SW480 (cell line): ENCODE measurements around the gene ENO3.
"Not testable (repeated sequence)": the region's sequence is repeated elsewhere in the genome, so short reads cannot be mapped to it uniquely, and the experiment has no call there.

ENCODE experiments used
- DNase-seq: peaks from one replicate; pipeline ENCODE4 v3.0.0-alpha.2; 2016; ENCODE audit warnings: low spot score

Gene ENO3

DNA sequence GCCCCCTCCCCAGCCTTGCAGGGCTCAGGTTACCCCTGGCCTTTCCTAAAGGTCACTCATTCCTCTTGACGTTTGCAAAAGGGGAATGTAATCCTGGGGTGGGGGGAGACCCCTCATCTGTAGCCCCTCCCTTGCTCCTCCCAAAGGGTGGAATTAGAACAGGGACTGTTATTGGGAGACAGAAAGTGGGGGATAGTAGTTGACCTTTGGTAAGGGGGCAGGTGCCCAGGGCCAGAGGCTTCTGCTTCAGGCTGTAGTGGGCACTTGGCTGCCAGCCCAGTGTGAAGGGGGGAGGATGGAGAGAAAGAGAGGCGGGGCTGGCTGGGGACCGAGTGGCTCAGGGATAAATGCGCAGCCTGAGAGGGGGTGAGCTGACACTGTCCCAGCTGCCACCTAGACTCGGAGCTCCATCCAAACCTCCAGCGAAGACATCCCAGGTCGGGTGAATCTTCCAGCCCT lies at the start of gene ENO3:
Gene ENO3, plus strand, starts transcription at position 374 of the 459 bp plus-strand sequence. CDS start 711 bp downstream, outside the sequence.
- DNase-seq: no peak

- DNase-seq: no peak
Measured at GRCh38 chr17:4901648-4902344, 49.1 kb upstream of the ENO3 start.

DNA sequence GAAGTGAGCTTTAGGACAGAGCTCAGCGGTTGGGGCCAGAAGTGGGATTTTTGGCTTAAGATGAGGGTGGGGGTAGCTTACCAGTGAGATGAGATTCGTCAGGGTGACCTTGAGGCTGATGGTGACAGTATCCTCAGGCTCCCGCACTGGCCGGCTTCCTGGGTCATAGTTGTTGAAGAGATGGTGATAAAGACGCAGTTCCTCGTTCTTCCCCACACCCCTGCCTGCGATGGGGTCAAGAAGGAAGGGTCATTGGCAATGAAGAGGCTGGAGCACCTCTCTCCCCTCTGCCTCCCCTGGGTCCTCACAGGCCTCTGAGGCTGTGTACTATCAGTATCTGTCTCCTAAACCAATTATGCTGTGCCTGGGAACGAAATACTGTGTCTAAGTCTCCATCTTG lies 48.4 kb upstream of the ENO3 start:
- DNase-seq: no peak

DNA sequence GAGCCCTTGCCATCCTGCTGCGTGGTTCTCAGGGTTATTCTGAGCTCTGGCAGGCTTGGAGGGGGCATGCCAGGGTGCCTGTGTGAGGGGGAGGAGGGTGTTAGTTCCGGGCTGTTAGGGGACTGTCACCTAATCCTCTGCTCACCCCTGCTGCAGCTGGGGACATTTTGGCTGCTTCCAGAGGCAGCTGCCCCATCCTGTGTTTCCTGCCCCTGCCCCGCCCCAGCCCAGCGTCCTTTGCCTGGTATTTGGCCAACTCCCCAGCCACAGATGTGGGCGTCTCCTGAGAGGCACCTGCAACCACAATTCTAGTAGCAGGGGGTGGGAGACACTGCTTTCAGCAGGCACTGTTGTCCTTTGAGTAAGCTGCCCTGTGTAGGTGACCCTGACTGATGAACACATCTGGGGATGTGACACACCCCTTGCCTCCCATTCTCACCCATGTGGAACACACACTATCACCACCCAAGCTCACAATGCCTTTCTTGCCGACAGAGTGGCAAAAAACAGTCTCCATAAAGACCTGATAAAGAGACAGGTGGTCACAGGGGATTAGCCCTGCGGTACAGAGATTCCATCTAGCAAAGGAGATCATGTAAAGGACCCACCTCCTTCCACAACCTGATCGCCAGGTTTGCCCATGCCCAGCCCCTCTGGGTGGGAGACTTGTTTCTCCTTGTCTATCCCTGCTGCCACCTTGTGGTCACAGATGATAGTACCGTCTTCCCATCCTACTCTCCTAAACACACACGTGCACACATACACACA lies 47.7 kb upstream of the ENO3 start, which contains the start of gene CHRNE:
Gene CHRNE, minus strand, starts transcription at position 48 of the 768 bp plus-strand sequence. Its CDS starts 35 bp downstream, at position 13.
- peak; percentile 92 for DNase-seq

DNA sequence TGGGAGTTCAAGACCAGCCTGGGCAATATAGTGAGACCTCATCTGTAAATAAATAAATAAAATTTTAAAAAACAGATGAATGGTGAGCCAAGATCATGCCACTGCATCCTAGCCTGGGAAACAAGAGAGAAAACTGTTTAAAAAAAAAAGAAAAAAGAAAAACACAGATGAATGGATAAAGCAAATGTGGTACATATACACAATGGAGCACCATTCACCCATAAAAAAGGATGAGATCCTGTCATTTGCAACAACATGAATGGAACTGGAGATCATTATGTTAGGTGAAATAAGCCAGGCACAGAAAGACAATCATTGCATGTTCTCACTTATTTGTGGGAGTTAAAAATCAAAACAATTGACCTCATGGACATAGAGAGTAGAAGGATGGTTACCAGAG lies 44.3 kb upstream of the ENO3 start:
- not testable (repeated sequence) for DNase-seq

GRCh38 chr17:4908301-4908700 lies 42.6 kb upstream of the ENO3 start:
- no peak for DNase-seq

DNA sequence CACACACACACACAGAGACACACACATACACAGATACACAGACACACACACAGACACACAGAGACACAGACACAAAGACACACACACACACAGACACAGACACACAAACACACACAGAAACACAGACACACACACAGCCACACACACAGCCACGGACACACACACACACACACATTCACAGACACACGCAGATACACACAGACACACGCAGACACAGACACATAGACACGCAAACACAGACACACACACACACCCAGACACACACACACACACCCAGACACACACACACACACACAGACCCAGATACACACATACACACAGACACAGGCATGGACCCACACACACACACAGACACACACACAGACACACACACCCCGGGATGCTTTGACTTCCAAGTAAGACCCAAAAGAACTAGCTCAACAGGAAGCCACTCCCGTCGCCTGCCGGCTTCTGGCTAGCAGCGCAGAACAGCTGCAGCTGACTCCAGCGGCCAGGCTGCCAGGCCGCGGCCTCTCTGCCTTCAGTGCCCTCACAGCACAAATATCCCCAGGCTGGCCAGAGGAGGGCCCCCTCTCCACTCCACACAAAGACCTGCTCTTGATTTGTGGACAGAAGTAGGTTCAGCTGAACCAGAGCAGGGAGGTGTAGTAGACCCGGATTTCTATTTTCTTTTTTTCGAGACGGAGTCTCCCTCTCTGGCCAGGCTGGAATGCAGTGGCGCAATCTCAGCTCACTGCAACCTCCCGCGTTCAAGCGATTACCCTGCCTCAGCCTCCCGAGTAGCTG lies 42.0 kb upstream of the ENO3 start:
- DNase-seq: peak; percentile 92

GRCh38 chr17:4913994-4914393 lies 36.9 kb upstream of the ENO3 start:
- no peak for DNase-seq

GRCh38 chr17:4914551-4914950 lies 36.4 kb upstream of the ENO3 start:
- not testable (repeated sequence) for DNase-seq

GRCh38 chr17:4919511-4920047 lies 31.3 kb upstream of the ENO3 start:
- no peak for DNase-seq

DNA sequence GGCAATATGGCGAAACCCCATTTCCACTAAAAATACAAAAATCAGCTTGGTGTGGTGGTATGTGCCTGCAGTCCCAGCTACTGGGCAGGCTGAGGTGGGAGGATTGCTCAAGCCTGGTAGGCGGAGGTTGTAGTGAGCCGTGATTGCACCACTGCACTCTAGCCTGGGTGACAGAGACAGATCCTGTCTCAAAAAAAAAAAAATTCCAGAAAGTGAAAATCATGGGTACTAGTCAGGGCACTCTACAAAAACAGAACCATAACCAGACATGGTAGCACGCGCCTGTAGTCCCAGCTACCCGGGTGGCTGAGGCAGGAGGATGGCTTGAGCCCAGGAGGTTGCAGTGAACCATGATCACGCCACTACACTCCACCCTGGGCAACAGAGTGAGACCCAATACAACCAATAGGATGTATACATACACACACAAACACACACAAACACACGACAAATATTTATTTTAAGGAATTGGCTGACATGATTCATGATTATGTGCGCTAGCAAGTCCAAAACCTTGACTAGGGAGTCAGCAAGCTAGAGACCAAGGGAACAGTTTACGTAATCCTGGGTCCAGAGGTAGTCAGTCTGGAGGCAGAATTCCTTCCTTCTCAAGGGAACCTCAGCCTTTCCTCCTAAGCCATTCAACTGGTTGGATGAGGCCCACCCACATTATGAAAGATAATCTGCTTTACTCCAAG lies 30.4 kb upstream of the ENO3 start:
- DNase-seq: no peak

DNA sequence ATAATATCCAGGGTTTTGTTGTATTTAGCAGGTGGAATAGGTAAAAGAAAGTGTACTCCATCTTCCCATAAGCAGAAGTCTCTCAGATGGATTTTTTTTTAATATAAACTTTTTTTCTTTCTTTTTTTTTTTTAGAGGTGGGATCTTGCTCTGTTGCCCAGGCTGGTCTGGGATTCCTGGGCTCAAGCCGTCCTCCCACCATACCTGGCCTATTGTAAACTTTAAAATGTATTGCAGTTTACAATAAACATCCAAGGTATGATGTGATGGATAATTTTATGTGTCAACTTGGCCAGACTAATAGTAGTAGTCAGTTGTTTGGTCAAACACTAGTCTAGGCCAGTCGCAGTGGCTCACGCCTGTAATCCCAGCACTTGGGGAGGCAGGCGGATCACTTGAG lies 29.6 kb upstream of the ENO3 start:
- no peak for DNase-seq

DNA sequence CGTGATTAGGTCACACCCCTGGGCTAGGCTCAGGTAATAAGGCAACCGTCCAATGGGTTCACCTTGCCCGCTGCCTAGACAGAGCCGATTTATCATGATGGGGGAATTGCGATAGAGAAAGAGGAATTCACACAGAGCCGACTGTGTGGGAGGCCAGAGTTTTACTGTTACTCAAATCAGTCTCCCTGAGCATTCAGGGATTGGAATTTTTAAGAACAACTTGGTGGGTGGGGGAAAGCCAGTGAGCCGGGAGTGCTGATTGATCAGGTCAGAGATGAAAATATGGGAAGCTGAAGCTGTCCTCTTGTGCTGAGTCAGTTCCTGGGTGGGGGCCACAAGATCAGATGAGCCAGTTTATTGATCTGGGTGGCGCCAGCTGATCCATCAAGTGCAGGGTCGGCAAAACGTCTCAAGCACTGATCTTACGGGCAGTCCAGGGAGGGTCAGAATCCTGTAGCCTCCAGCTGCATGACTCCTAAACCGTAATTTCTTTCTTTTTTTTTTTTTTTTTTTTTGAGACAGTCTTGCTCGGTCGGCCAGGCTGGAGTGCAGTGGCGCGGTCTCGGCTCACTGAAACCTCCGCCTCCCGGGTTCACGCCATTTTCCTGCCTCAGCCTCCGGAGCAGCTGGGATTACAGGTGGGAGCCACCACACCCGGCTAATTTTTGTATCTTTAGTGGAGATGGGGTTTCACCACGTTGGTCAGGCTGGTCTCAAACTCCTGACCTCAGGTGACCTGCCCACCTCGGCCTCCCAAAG lies 24.2 kb upstream of the ENO3 start:
- not testable (repeated sequence) for DNase-seq

DNA sequence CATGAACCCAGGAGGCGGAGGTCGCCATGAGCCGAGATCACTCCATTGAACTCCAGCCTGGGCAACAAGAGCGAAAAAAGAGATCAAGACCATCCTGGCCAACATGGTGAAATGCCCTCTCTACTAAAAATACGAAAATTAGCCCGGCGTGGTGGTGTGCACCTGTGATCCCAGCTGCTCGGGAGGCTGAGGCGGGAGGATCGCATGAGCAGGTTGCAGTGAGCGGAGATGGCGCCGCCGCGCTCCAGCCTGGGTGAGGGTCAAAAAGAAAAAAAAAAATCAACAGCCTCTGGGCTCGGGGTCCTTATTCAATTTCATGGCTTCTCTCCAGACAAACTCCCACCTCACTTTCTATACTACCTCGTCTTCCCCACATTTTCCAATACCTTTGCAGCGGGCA lies 22.0 kb upstream of the ENO3 start:
- DNase-seq: no peak

DNA sequence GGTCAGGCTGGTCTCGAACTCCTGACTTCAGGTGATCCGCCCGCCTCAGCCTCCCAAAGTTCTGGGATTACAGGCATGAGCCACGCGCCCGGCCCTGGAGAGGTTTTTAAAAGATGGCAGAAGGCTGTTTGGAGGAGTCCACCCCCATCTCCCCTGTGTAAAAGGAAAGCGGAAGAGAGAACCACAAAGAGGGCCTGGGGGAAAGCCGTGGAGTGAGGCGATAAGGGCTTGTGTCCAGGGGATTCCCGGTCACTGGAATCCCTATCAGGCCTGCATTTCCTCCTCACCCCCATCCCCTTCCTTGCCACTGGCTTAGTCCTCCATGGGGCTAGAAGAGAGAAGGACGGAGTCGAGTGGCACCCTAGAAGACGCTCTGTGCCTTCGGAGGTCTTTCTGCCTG lies 19.0 kb upstream of the ENO3 start, which contains the start of gene GP1BA:
Gene GP1BA, plus strand, starts transcription at position 315 of the 400 bp plus-strand sequence. CDS start 328 bp downstream, outside the sequence.
- no peak for DNase-seq

DNA sequence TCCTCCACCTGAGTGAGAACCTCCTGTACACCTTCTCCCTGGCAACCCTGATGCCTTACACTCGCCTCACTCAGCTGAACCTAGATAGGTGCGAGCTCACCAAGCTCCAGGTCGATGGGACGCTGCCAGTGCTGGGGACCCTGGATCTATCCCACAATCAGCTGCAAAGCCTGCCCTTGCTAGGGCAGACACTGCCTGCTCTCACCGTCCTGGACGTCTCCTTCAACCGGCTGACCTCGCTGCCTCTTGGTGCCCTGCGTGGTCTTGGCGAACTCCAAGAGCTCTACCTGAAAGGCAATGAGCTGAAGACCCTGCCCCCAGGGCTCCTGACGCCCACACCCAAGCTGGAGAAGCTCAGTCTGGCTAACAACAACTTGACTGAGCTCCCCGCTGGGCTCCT lies 18.2 kb upstream of the ENO3 start:
- no peak for DNase-seq

- no peak for DNase-seq
Measured at GRCh38 chr17:4933646-4934045, 17.3 kb upstream of the ENO3 start.

- DNase-seq: peak; percentile 92
Measured at GRCh38 chr17:4934173-4934979, 16.5 kb upstream of the ENO3 start.

GRCh38 chr17:4935650-4936049 lies 15.3 kb upstream of the ENO3 start:
- DNase-seq: no peak

- DNase-seq: no peak
Measured at GRCh38 chr17:4936436-4936835, 14.5 kb upstream of the ENO3 start.
